ENCODE results near the gene FOXL1. TPM values are rescaled to one million over a fixed set of nuclear protein-coding genes. Genes with fewer than 3 reads are reported as not detected.

Gene FOXL1
- total and polyA plus RNA-seq, 8 donors, result 0.99 to 6.8 (median 5.3) TPM

- H3K36me3 ChIP-seq, result peaks cover 0 to 70% of the 10 kb centered on the region in 2 donors
- ATAC-seq, result no peak
- TF ChIP-seq, protein P1, sequence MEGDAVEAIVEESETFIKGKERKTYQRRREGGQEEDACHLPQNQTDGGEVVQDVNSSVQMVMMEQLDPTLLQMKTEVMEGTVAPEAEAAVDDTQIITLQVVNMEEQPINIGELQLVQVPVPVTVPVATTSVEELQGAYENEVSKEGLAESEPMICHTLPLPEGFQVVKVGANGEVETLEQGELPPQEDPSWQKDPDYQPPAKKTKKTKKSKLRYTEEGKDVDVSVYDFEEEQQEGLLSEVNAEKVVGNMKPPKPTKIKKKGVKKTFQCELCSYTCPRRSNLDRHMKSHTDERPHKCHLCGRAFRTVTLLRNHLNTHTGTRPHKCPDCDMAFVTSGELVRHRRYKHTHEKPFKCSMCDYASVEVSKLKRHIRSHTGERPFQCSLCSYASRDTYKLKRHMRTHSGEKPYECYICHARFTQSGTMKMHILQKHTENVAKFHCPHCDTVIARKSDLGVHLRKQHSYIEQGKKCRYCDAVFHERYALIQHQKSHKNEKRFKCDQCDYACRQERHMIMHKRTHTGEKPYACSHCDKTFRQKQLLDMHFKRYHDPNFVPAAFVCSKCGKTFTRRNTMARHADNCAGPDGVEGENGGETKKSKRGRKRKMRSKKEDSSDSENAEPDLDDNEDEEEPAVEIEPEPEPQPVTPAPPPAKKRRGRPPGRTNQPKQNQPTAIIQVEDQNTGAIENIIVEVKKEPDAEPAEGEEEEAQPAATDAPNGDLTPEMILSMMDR (IDR thresholded peaks at IDR 0.05), result no peak
Observed at GRCh38 chr16:86549076-86549892, 29.1 kb upstream of the FOXL1 start.

GRCh38 chr16:86549893-86550190, 28.5 kb upstream of the FOXL1 start:
- intact Hi-C loops (cut with DNase I), result no loop called here
- Histone ChIP-seq H3K4me1 (peaks cover 5 to 10% of the 10 kb centered on the region in 2 donors), H3K27me3 (no peaks in the 10 kb centered on the region), H3K27ac (no peak overlapping the region), H3K36me3 (peaks cover 0 to 66% of the 10 kb centered on the region in 2 donors), H3K9me3 (no peaks in the 10 kb centered on the region), H3K4me3 (no peak overlapping the region)
- TF ChIP-seq, protein P1 (IDR thresholded peaks at IDR 0.05), result no peak
- peak in 1 of 4 donors; percentile 43 for DNase-seq
- ATAC-seq, result no peak

More at GRCh38 chr16:86549076-86549892, 29.1 kb upstream of the FOXL1 start:
- Histone ChIP-seq H3K4me1 (peaks cover 3 to 7% of the 10 kb centered on the region in 2 donors), H3K4me3 (no peak overlapping the region), H3K27me3 (no peaks in the 10 kb centered on the region), H3K9me3 (no peaks in the 10 kb centered on the region), H3K27ac (no peak overlapping the region)
- peak in 1 of 4 donors; percentile 24 for DNase-seq
- intact Hi-C loops (cut with DNase I), result no loop called here

GRCh38 chr16:86550281-86550680, 28.1 kb upstream of the FOXL1 start:
- H3K36me3 ChIP-seq, result peaks cover 0 to 62% of the 10 kb centered on the region in 2 donors

GRCh38 chr16:86553356-86553755, 25.0 kb upstream of the FOXL1 start:
- Histone ChIP-seq H3K36me3 (peaks cover 0 to 31% of the 10 kb centered on the region in 2 donors), H3K4me1 (peaks cover 12 to 17% of the 10 kb centered on the region in 2 donors), H3K27ac (no peak overlapping the region), H3K4me3 (no peak overlapping the region), H3K27me3 (peaks cover 0 to 25% of the 10 kb centered on the region in 2 donors), H3K9me3 (no peaks in the 10 kb centered on the region)
- DNase-seq, result peak in 1 of 4 donors; percentile 80
- no peak for ATAC-seq
- intact Hi-C loops (cut with DNase I), result no loop called here
- TF ChIP-seq, protein P1 (IDR thresholded peaks at IDR 0.05), result no peak

More at GRCh38 chr16:86550281-86550680, 28.1 kb upstream of the FOXL1 start:
- DNase-seq (no peak), ATAC-seq (no peak)
- Histone ChIP-seq H3K9me3 (no peaks in the 10 kb centered on the region), H3K4me3 (no peak overlapping the region), H3K27me3 (no peaks in the 10 kb centered on the region), H3K4me1 (peaks cover 6 to 10% of the 10 kb centered on the region in 2 donors), H3K27ac (no peak overlapping the region)
- TF ChIP-seq, protein P1 (IDR thresholded peaks at IDR 0.05), result no peak
- intact Hi-C loops (cut with DNase I), result no loop called here

GRCh38 chr16:86554599-86554916, 23.8 kb upstream of the FOXL1 start:
- Histone ChIP-seq H3K9me3 (no peaks in the 10 kb centered on the region), H3K27me3 (peaks cover 0 to 37% of the 10 kb centered on the region in 2 donors), H3K4me3 (peak overlapping the region; percentile 88 to 89), H3K27ac (peak overlapping the region; percentile 73 to 87), H3K36me3 (peaks cover 0 to 27% of the 10 kb centered on the region in 2 donors), H3K4me1 (peaks cover 12 to 17% of the 10 kb centered on the region in 2 donors)
- DNase-seq (no peak), ATAC-seq (peak; percentile 6)
- TF ChIP-seq, protein P1 (IDR thresholded peaks at IDR 0.05), result no peak
- intact Hi-C loops (cut with DNase I), result no loop called here

Data from left lung (tissue), 10 donors.